ENCODE results near the gene PROB1.

GRCh38 chr5:139354186-139354585, 40.7 kb downstream of the PROB1 start:
- TF ChIP-seq CTCF (IDR thresholded peaks at IDR 0.05; ENCODE audit: poor library complexity, severe bottlenecking): no peak
- no peak for TF ChIP-seq EP300 (conservative IDR thresholded peaks at IDR 0.05; ENCODE audit: poor library complexity, severe bottlenecking)
- TF ChIP-seq RAD21 (conservative IDR thresholded peaks at IDR 0.05): no peak
- no peak for TF ChIP-seq POLR2AphosphoS5 (IDR thresholded peaks at IDR 0.05)
- TF ChIP-seq, protein P1, sequence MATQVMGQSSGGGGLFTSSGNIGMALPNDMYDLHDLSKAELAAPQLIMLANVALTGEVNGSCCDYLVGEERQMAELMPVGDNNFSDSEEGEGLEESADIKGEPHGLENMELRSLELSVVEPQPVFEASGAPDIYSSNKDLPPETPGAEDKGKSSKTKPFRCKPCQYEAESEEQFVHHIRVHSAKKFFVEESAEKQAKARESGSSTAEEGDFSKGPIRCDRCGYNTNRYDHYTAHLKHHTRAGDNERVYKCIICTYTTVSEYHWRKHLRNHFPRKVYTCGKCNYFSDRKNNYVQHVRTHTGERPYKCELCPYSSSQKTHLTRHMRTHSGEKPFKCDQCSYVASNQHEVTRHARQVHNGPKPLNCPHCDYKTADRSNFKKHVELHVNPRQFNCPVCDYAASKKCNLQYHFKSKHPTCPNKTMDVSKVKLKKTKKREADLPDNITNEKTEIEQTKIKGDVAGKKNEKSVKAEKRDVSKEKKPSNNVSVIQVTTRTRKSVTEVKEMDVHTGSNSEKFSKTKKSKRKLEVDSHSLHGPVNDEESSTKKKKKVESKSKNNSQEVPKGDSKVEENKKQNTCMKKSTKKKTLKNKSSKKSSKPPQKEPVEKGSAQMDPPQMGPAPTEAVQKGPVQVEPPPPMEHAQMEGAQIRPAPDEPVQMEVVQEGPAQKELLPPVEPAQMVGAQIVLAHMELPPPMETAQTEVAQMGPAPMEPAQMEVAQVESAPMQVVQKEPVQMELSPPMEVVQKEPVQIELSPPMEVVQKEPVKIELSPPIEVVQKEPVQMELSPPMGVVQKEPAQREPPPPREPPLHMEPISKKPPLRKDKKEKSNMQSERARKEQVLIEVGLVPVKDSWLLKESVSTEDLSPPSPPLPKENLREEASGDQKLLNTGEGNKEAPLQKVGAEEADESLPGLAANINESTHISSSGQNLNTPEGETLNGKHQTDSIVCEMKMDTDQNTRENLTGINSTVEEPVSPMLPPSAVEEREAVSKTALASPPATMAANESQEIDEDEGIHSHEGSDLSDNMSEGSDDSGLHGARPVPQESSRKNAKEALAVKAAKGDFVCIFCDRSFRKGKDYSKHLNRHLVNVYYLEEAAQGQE (IDR thresholded peaks at IDR 0.05; ENCODE audit: borderline replicate concordance): no peak
